ENCODE measurements around the gene HOXD8. TPM values are rescaled to one million over a fixed set of nuclear protein-coding genes. Genes with fewer than 3 reads are reported as not detected.

The HOXD8 gene
- total and polyA plus RNA-seq, 9 of the 15 experiments (the other 6 are each of a cell fraction or from before 2014, with no cell fraction given): 0.04 to 0.15 TPM; not detected in 7

GRCh38 chr2:176091329-176092258, 37.9 kb upstream of the HOXD8 start:
- no peak overlapping the region for H3K4me2 ChIP-seq (ENCODE audit: insufficient read depth, low read length)
- peaks cover 3 to 17% of the 10 kb centered on the region in 2 experiments; a peak in 4 of 5 replicates for H3K4me1 ChIP-seq (replicated peaks in 1 of 2; ENCODE audit: control insufficient read depth in 2 of 2, insufficient read depth in 2 of 2, low read length in 2 of 2)
- H3K79me2 ChIP-seq (ENCODE audit: control insufficient read depth, insufficient read depth, low read length): no peaks in the 10 kb centered on the region
- intact Hi-C loops (cut with micrococcal nuclease): no loop called here
- ATAC-seq (no peak), DNase-seq (ENCODE audit: extremely low read depth in 1 of 4, low spot score in 3 of 4) (no peak), FAIRE-seq (no peak)
- H2AFZ ChIP-seq (ENCODE audit: low read depth, low read length): no peak overlapping the region
- H3K36me3 ChIP-seq (ENCODE audit: control insufficient read depth, insufficient read depth, low read length): no peaks in the 10 kb centered on the region
- in situ Hi-C loops (cut with MboI): loop anchor here (25.0 kb wide), 1 partner anchor 1054 kb away; no protein-coding TSS in a partner anchor
- ChIA-PET CTCF (ENCODE audit: low intra/inter-chr PET ratio) (no interaction called here), POLR2A (no interaction called here)
- BruUV-seq (replicated peaks): no TSS peak
- H3K27ac ChIP-seq (ENCODE audit: extremely low read depth, low read depth, low read length): no peak overlapping the region
- TF ChIP-seq, protein P1, sequence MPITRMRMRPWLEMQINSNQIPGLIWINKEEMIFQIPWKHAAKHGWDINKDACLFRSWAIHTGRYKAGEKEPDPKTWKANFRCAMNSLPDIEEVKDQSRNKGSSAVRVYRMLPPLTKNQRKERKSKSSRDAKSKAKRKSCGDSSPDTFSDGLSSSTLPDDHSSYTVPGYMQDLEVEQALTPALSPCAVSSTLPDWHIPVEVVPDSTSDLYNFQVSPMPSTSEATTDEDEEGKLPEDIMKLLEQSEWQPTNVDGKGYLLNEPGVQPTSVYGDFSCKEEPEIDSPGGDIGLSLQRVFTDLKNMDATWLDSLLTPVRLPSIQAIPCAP (CRISPR knock-in tag; IDR thresholded peaks at IDR 0.05; ENCODE audit: borderline replicate concordance): no peak
- H3K9me3 ChIP-seq (replicated peaks; ENCODE audit: control insufficient read depth, insufficient read depth, low read depth, low read length): no peaks in the 10 kb centered on the region; the same call in 1 of the 2 replicates
- no peak overlapping the region for H3K4me3 ChIP-seq
- H3K9me1 ChIP-seq (ENCODE audit: control insufficient read depth, insufficient read depth, low read length): no peaks in the 10 kb centered on the region
- WGBS (ENCODE audit: insufficient coverage, low coverage, missing lambda C conversion rate): 9% methylated on average over 31 of the region's 31 CpGs
- H4K20me1 ChIP-seq (replicated peaks; ENCODE audit: control insufficient read depth, insufficient read depth, low read length): peaks cover 5% of the 10 kb centered on the region; the same call in 1 of the 2 replicates
- H3K9ac ChIP-seq (ENCODE audit: insufficient read depth in 1 of 2, low read depth in 2 of 2, low read length in 2 of 2): no peak overlapping the region
- H3K27me3 ChIP-seq (ENCODE audit: control insufficient read depth in 2 of 2, insufficient read depth in 2 of 2, low read length in 2 of 2): peaks cover 67 to 73% of the 10 kb centered on the region in 2 experiments

Data from K562 (cell line).